Middle frontal gyrus (tissue), 1 donor: ENCODE measurements around the gene GAGE13.
"Not testable (repeated sequence)": the region's sequence is repeated elsewhere in the genome, so short reads cannot be mapped to it uniquely, and the experiment has no call there.

Experiments
- DNase-seq: peaks from one replicate; pipeline ENCODE4 v3.0.0-alpha.2; 2015; ENCODE audit warnings: low spot score; ENCODE audit errors: extremely low spot score

The GAGE13 gene

DNA sequence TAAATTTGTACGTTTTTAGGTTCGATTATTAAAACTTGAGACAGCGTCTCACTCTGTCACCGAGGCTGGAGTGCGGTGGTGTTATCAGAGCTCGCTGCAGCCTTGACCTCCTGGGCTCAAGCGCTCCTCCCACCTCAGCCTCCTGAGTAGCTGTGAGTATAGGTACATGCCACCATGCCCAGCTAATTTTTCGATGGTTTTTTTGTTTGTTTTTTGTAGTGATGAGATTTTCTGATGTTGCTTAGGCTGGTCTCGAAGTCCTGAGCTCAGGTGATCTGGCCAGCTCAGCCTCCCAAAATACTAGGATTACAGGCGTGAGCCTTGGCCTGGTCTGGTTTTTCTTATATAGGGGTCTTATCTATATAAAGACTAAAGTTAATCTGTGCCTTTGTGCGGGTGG is 961 bp upstream of the GAGE13 start:
- DNase-seq: not testable (repeated sequence)

- DNase-seq: not testable (repeated sequence)
Measured at GRCh38 chrX:49331841-49332240, 459 bp downstream of the GAGE13 start.

DNA sequence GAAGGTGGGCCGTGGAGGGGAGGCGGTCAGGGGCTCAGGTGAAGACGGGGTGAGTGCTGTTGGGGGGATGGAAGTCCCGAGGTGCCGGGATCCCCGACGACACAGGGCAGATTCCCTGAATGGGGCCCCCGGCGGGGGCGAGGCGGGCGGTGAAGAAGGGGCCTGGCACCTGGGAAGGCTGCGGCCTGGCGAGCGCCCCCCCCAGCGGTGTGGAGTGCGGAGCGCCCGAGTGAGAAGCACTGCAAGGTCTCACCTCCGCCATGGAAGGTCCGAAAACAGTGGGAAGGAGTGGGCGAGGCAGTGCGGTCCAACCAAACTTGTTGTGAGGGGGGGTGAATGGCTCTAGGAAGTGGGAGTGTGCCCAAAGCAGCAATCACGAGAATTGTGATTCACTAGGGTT is 10.1 kb downstream of the GAGE13 start:
- DNase-seq: not testable (repeated sequence)

DNA sequence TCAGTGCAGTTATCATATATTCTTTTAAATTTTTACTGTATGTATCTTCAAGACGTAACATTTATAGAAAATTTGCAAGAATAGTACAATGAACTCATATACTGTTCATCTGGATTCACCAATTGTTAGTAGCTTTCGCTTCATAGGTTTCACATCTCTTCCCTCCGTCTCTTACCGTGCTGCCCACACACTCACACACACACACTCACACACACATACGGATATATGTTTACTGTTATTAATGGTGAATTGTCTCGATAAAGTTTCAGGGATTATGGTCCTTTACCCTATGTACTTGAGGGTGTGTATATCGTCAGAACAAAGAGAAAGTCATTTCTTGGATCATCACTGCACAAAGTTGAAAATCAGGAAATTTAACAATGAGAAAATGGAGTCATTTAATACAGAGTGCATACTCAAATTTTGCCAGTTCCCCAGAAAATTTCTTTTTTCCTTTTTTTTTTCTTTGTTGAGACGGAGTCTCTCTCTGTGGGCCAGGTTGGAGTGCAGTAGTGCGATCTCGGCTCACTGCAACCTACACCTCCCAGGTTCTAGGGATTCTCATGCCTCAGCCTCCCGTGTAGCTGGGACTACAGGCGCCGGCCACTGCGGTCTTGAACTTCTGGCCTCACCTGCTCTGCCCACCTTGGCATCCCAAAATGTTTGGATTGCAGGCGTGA is 13.3 kb downstream of the GAGE13 start:
- DNase-seq: not testable (repeated sequence)

DNA sequence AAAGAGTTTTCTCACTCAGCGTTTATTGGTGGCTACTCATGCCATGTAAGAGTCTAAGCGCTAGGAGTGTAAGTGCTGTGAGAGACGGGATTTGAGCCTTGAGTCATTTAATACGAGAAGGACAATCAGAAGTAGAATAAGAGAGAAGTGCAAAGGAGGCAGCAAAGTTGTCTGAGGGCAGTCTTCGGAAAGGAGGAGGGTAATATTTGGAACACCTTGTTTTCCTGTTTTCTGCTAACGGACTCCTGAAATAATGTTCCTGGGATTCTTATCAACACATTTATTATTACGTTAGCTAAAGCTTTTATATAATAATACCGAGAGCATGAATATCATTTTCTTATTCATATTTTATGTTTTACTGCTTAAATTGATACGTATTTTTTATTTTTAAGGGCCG is 14.0 kb downstream of the GAGE13 start:
- DNase-seq: not testable (repeated sequence)

DNA sequence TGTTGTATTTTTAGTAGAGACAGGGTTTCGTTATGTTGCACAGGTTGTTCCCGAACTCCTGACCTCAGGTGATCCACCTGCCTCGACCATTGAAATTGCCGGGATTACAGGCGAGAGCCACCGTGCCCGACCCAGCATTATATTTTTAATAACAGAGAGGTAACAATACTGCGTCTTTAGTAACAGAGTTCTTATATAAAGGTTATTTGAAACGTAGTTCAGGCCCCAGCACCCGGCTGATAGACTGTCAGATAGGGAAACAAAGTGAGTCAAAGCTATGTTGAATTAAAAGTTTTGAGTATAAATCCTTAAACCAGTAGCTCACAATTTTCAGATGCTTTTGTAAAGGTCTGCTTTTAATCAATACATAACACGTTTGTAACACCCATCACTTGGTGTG is 14.8 kb downstream of the GAGE13 start:
- not testable (repeated sequence) for DNase-seq
